Sigmoid colon (tissue), 7 donors: Measurements from ENCODE around the gene ZSWIM6. TPM values are rescaled to one million over a fixed set of nuclear protein-coding genes. Genes with fewer than 3 reads are reported as not detected.

Source experiments
- DNase-seq: peaks from one replicate; pipeline ENCODE4 v3.0.0-alpha.2; 2019
- H3K27ac ChIP-seq, 4 donors: fragments of 200-600 bp; sonication (generic); one replicate each; pipeline ENCODE4 v1.5.1; 2016 to 2019; ENCODE audit warnings: mild to moderate bottlenecking in 1 of 4
- H3K27me3 ChIP-seq, 3 donors: fragments of 200-600 bp; sonication (generic); one replicate each; pipeline ENCODE4 v1.5.1; 2019; ENCODE audit warnings: mild to moderate bottlenecking in 1 of 3
- H3K36me3 ChIP-seq, 4 donors: fragments of 200-600 bp; sonication (generic); one replicate each; pipeline ENCODE4 v1.5.1; 2016 to 2019
- H3K4me1 ChIP-seq, 4 donors: fragments of 200-600 bp; sonication (generic); one replicate each; pipeline ENCODE4 v1.5.1; 2017 to 2019
- H3K4me3 ChIP-seq, 4 donors: fragments of 200-600 bp; sonication (generic); one replicate each; pipeline ENCODE4 v1.5.1; 2017 to 2019; ENCODE audit warnings: mild to moderate bottlenecking in 2 of 4, moderate library complexity in 1 of 4
- H3K9me3 ChIP-seq, 4 donors: fragments of 200-600 bp in 3 of 4; sonication (generic) in 3 of 4; one replicate each; pipeline versions ENCODE4 v1.5.1 to v1.6.1; 2013 to 2019
- CTCF ChIP-seq, 4 experiments: fragments of 450-650 bp in 3 of 4; fragments of 200-600 bp in 1 of 4; IDR thresholded peaks; one replicate each; pipeline ENCODE4 v1.5.1; 2016 to 2019; ENCODE audit warnings: antibody characterized with exemption in 4 of 4, mild to moderate bottlenecking in 3 of 4, moderate library complexity in 2 of 4
- EP300 ChIP-seq, 4 donors: sonication (generic); formaldehyde crosslinking; IDR thresholded peaks; one replicate each; pipeline ENCODE4 v1.6.1; 2017; ENCODE audit warnings: antibody characterized with exemption in 4 of 4
- POLR2A ChIP-seq, 2 donors: fragments of 450-650 bp; IDR thresholded peaks; one replicate each; pipeline ENCODE4 v1.6.1; 2016; ENCODE audit warnings: antibody characterized with exemption in 2 of 2, mild to moderate bottlenecking in 2 of 2, moderate library complexity in 2 of 2
- POLR2AphosphoS5 ChIP-seq, 4 donors: sonication (generic); formaldehyde crosslinking; IDR thresholded peaks; one replicate each; pipeline ENCODE4 v1.6.1; 2017; ENCODE audit warnings: antibody characterized with exemption in 4 of 4
- WGBS, 2 donors: extraction: QIAGEN DNeasy Blood & Tissue Kit; methylation state at CpG; one replicate each; pipeline ENCODE4 v1.1.7; 2013; 5-methylcytosine and 5-hydroxymethylcytosine counted together
- intact Hi-C: fragments of 100-400 bp; cut with DNase I; formaldehyde crosslinking; loops from one replicate; pipeline ENCODE4 v1.15.1; 2023
- polyA plus RNA-seq, 3 donors: library from polyadenylated mRNA; stranded (reverse); fragments of 200-250 nt; gene quantifications; one replicate each; pipeline ENCODE4 v1.2.3, GENCODE V29; 2013
- total RNA-seq, 4 donors: library from RNA; depleted of rRNA; stranded (reverse); fragments of >200 nt; gene quantifications; one replicate each; pipeline ENCODE4 v1.1.0, GENCODE V29; 2016
- donor health status: healthy with polysubstance abuse.
- donor health status: Bipolar disorder and iron deficiency.
- donor health status: healthy.

ZSWIM6 gene
- total and polyA plus RNA-seq, 7 donors: 4.2 to 17.7 (median 11.3) TPM

GRCh38 chr5:61342071-61342501 lies 10.0 kb downstream of the ZSWIM6 start:
- 53 to 67% methylated on average over 4 of the region's 4 CpGs for WGBS, 2 donors
- H3K4me1 ChIP-seq: peaks cover 0 to 72% (median 47%) of the 10 kb centered on the region in 4 donors
- TF ChIP-seq EP300 (IDR thresholded peaks at IDR 0.05): no peak
- no peak for TF ChIP-seq POLR2A (IDR thresholded peaks at IDR 0.05)
- no peak for TF ChIP-seq POLR2AphosphoS5 (IDR thresholded peaks at IDR 0.05)
- TF ChIP-seq CTCF (IDR thresholded peaks at IDR 0.05): no peak
- no peaks in the 10 kb centered on the region for H3K9me3 ChIP-seq
- no peak for DNase-seq
- no peaks in the 10 kb centered on the region for H3K27me3 ChIP-seq
- H3K27ac ChIP-seq: no peak overlapping the region
- H3K4me3 ChIP-seq: no peak overlapping the region
- intact Hi-C loops: no loop called here
- H3K36me3 ChIP-seq: no peaks in the 10 kb centered on the region

DNA sequence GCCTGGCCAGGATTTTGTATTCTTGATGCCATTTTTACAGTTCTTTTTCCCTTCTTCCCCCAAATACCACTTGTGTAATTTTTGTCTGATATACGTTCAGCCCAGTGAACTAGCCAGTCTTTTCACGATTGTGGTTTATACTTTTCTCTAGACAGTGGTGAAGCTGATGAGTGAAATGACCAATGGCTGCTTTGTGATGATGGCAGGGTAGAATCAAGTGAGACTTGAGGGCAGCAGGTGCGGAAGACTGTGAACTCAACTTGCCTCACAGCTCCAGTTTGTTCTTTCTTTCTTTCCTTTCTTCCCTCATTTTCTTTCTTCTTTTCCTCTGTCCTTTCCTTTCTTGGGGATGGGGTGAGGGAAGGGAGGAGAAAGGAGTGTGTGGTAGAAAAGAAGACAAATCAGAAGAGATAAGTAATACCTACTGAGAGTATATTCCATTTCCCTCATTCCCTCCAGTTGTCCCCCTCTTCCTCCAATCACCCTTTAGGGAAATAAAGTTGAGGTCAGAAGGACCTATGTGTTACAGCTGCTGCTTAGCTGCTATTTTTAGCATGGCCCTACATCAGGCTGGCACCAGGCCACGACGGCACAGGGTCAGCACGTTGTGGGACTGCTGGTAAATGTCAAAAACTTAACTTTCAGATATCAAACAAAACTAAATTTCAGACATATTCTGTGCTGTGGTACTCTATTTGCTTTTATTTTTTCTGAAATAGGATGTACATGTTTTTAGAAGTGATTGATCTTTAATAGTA lies 12.3 kb downstream of the ZSWIM6 start:
- no peak overlapping the region for H3K27ac ChIP-seq
- no peak for DNase-seq
- no peaks in the 10 kb centered on the region for H3K27me3 ChIP-seq
- 70 to 71% methylated on average over 6 of the region's 6 CpGs for WGBS, 2 donors
- H3K36me3 ChIP-seq: no peaks in the 10 kb centered on the region
- intact Hi-C loops: no loop called here
- TF ChIP-seq POLR2AphosphoS5 (IDR thresholded peaks at IDR 0.05) (peak in 2 of 4 donors; percentile 32 to 41), EP300 (IDR thresholded peaks at IDR 0.05) (no peak), POLR2A (IDR thresholded peaks at IDR 0.05) (no peak), CTCF (IDR thresholded peaks at IDR 0.05) (no peak)
- H3K4me1 ChIP-seq: peaks cover 0 to 85% (median 48%) of the 10 kb centered on the region in 4 donors
- H3K9me3 ChIP-seq: no peaks in the 10 kb centered on the region
- H3K4me3 ChIP-seq: no peak overlapping the region

GRCh38 chr5:61346511-61346910 lies 14.5 kb downstream of the ZSWIM6 start:
- no peak for DNase-seq
- no peaks in the 10 kb centered on the region for H3K9me3 ChIP-seq
- H3K27me3 ChIP-seq: no peaks in the 10 kb centered on the region
- H3K36me3 ChIP-seq: no peaks in the 10 kb centered on the region
- TF ChIP-seq CTCF (IDR thresholded peaks at IDR 0.05) (no peak), POLR2A (IDR thresholded peaks at IDR 0.05) (no peak), EP300 (IDR thresholded peaks at IDR 0.05) (no peak), POLR2AphosphoS5 (IDR thresholded peaks at IDR 0.05) (no peak)
- peaks cover 0 to 88% (median 52%) of the 10 kb centered on the region in 4 donors for H3K4me1 ChIP-seq
- H3K4me3 ChIP-seq: no peak overlapping the region
- no peak overlapping the region for H3K27ac ChIP-seq
- intact Hi-C loops: no loop called here
- 70 to 78% methylated on average over 2 of the region's 2 CpGs for WGBS, 2 donors

DNA sequence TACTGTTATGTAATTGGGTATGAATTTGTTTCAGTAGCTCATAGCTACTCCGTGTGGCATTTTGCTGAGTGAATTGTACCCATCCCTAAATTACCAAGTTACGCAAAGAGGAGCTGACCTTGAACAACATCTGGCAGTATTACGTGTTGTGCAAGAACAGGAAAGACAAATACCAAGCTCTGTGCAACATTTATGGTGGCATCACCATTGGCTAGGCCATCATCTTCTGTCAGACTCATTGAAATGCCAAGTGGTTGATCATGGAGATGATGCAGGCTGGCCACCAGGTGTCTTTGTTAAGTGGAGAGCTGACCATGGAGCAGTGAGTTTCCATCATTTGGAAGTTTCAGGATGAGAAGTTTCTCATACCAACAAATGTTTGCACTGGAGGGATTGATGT lies 15.0 kb downstream of the ZSWIM6 start:
- TF ChIP-seq POLR2AphosphoS5 (IDR thresholded peaks at IDR 0.05): no peak
- no peak for TF ChIP-seq EP300 (IDR thresholded peaks at IDR 0.05)
- no peak for TF ChIP-seq CTCF (IDR thresholded peaks at IDR 0.05)
- no peak for TF ChIP-seq POLR2A (IDR thresholded peaks at IDR 0.05)
- no peaks in the 10 kb centered on the region for H3K36me3 ChIP-seq
- H3K27me3 ChIP-seq: no peaks in the 10 kb centered on the region
- intact Hi-C loops: no loop called here
- peaks cover 0 to 91% (median 51%) of the 10 kb centered on the region in 4 donors for H3K4me1 ChIP-seq
- H3K27ac ChIP-seq: no peak overlapping the region
- WGBS, 2 donors: 63 to 86% methylated on average over 3 of the region's 3 CpGs
- no peak for DNase-seq
- H3K4me3 ChIP-seq: no peak overlapping the region
- no peaks in the 10 kb centered on the region for H3K9me3 ChIP-seq
